Measurements from ENCODE around the gene PCIF1.

The PCIF1 gene

DNA sequence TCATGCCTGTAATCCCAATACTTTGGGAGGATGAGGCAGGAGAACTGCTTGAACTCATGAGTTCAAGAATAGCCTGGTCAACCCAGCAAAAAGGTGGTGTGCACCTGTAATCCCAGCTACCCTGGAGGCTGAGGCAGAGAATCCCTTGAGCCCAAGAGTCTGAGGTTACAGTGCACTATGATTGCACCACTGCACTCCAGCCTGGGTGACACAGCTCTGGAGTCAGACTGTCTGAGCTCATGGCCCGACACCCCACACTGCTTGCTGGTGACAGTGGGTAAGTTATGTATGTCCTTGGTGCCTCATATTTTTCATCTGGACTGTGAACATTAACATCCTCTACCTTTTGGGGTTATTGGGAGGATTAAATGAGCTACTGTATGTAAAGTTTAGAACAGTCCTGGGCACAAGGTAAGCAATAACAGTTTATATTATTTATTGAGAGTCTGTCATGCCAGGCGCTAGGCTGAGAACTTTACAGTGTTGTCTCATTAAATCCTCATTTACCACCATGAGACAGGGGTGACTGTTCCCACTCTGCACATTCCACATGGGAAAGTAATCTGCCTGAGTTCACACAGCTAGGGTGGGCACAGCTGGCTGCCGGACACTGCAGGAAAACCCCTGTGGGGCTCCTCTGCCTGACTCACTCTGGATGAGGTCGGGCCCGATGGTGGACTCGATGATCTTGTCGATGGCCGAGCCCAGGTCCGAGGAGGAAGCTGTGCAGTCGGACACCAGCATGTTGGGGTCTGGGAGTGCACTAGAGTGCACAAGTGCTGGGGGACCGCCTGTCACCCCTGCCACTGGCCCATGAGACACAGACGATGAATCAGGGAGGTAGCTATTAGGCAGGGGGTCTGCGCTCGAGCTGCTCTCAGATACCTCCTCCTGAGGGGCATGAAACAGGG, 34.6 kb downstream of the PCIF1 start:
- Histone ChIP-seq H3K36me3 (ENCODE audit: control insufficient read depth, low read length) (peaks cover 52% of the 10 kb centered on the region), H3K79me2 (ENCODE audit: control insufficient read depth, low read length) (peaks cover 26% of the 10 kb centered on the region), H4K20me1 (ENCODE audit: control insufficient read depth, insufficient read depth, low read depth, low read length) (no peaks in the 10 kb centered on the region), H3K27ac (ENCODE audit: low read depth, low read length) (no peak overlapping the region), H3K4me2 (ENCODE audit: low read length) (peak overlapping the region; percentile 66), H3K4me1 (ENCODE audit: control insufficient read depth, low read length) (peaks cover 20% of the 10 kb centered on the region), H3K27me3 (ENCODE audit: control insufficient read depth, low read length) (no peaks in the 10 kb centered on the region), H3F3A (ENCODE audit: control insufficient read depth, insufficient read depth) (peaks cover 10% of the 10 kb centered on the region), H3K9me3 (ENCODE audit: control insufficient read depth, insufficient read depth, low read length) (no peaks in the 10 kb centered on the region), H3K4me3 (ENCODE audit: low read length) (no peak overlapping the region), H3K9me2 (replicated peaks; ENCODE audit: control insufficient read depth, low read length) (no peaks in the 10 kb centered on the region)
- no peak for TF ChIP-seq EZH2phosphoT487 (IDR thresholded peaks at IDR 0.05; ENCODE audit: borderline replicate concordance, low read length)
- TF ChIP-seq, protein P1, sequence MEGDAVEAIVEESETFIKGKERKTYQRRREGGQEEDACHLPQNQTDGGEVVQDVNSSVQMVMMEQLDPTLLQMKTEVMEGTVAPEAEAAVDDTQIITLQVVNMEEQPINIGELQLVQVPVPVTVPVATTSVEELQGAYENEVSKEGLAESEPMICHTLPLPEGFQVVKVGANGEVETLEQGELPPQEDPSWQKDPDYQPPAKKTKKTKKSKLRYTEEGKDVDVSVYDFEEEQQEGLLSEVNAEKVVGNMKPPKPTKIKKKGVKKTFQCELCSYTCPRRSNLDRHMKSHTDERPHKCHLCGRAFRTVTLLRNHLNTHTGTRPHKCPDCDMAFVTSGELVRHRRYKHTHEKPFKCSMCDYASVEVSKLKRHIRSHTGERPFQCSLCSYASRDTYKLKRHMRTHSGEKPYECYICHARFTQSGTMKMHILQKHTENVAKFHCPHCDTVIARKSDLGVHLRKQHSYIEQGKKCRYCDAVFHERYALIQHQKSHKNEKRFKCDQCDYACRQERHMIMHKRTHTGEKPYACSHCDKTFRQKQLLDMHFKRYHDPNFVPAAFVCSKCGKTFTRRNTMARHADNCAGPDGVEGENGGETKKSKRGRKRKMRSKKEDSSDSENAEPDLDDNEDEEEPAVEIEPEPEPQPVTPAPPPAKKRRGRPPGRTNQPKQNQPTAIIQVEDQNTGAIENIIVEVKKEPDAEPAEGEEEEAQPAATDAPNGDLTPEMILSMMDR (IDR thresholded peaks at IDR 0.05; ENCODE audit: low read depth, low read length, poor library complexity, severe bottlenecking), result no peak

GRCh38 chr20:45969712-45970634, 35.5 kb downstream of the PCIF1 start:
- TF ChIP-seq EZH2phosphoT487 (IDR thresholded peaks at IDR 0.05; ENCODE audit: borderline replicate concordance, low read length), result no peak
- TF ChIP-seq, protein P1 (IDR thresholded peaks at IDR 0.05; ENCODE audit: low read depth, low read length, poor library complexity, severe bottlenecking), result peak; percentile 86
- H3K4me2 ChIP-seq (ENCODE audit: low read length), result peak overlapping the region; percentile 66
- H3K27ac ChIP-seq (ENCODE audit: low read depth, low read length), result peak overlapping the region; percentile 96
- no peaks in the 10 kb centered on the region for H3K9me3 ChIP-seq (ENCODE audit: control insufficient read depth, insufficient read depth, low read length)
- H3K9me2 ChIP-seq (replicated peaks; ENCODE audit: control insufficient read depth, low read length), result no peaks in the 10 kb centered on the region
- H3K4me3 ChIP-seq (ENCODE audit: low read length), result peak overlapping the region; percentile 93
- no peaks in the 10 kb centered on the region for H3K27me3 ChIP-seq (ENCODE audit: control insufficient read depth, low read length)
- peaks cover 26% of the 10 kb centered on the region for H3K79me2 ChIP-seq (ENCODE audit: control insufficient read depth, low read length)
- H3F3A ChIP-seq (ENCODE audit: control insufficient read depth, insufficient read depth), result peaks cover 10% of the 10 kb centered on the region
- no peaks in the 10 kb centered on the region for H4K20me1 ChIP-seq (ENCODE audit: control insufficient read depth, insufficient read depth, low read depth, low read length)
- peaks cover 50% of the 10 kb centered on the region for H3K36me3 ChIP-seq (ENCODE audit: control insufficient read depth, low read length)
- H3K4me1 ChIP-seq (ENCODE audit: control insufficient read depth, low read length), result peaks cover 21% of the 10 kb centered on the region

DNA sequence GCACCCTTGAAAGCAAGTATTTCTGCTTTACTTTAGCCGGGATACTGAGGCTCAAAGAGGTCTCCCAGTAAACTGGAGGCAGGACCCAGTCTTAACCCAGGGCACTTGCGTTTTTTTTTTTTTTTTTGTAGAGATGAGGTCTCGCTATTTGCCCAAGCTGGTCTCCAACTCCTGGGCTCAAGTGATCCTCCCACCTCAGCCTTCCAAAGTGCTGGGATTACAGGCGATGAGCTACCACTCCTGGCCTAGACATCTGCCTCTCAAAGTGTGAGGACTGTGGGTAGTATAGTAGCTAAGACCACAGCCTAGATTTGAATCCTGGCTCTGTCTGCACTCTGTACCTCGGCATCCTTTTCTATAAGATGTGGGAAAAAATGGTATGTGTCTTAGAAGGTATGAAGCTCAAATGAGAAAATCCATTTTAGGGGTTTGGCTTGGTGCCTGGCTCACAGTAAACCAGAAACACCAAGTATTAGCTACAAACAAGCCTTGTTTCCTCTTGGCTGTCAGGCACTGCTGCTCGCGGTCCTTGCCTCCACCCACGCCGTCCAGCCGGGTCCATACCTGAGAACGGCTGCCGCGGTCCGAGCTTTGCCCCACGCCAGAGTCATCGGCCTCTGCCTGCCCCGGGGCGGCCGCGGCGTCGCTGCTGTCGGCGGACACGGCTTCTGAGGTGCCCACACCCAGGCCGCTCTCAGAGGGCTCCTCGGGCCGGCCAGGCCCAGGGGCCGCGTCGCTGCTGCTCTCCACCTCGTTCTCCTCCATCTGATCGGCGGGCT, 36.4 kb downstream of the PCIF1 start:
- TF ChIP-seq, protein P1 (IDR thresholded peaks at IDR 0.05; ENCODE audit: low read depth, low read length, poor library complexity, severe bottlenecking), result no peak
- TF ChIP-seq EZH2phosphoT487 (IDR thresholded peaks at IDR 0.05; ENCODE audit: borderline replicate concordance, low read length), result no peak
- H3K36me3 ChIP-seq (ENCODE audit: control insufficient read depth, low read length), result peaks cover 41% of the 10 kb centered on the region
- H3K4me1 ChIP-seq (ENCODE audit: control insufficient read depth, low read length), result peaks cover 23% of the 10 kb centered on the region
- H4K20me1 ChIP-seq (ENCODE audit: control insufficient read depth, insufficient read depth, low read depth, low read length), result no peaks in the 10 kb centered on the region
- H3K9me2 ChIP-seq (replicated peaks; ENCODE audit: control insufficient read depth, low read length), result no peaks in the 10 kb centered on the region
- H3F3A ChIP-seq (ENCODE audit: control insufficient read depth, insufficient read depth), result peaks cover 10% of the 10 kb centered on the region
- peak overlapping the region; percentile 66 for H3K4me2 ChIP-seq (ENCODE audit: low read length)
- H3K4me3 ChIP-seq (ENCODE audit: low read length), result peak overlapping the region; percentile 93
- no peaks in the 10 kb centered on the region for H3K9me3 ChIP-seq (ENCODE audit: control insufficient read depth, insufficient read depth, low read length)
- peaks cover 26% of the 10 kb centered on the region for H3K79me2 ChIP-seq (ENCODE audit: control insufficient read depth, low read length)
- H3K27me3 ChIP-seq (ENCODE audit: control insufficient read depth, low read length), result no peaks in the 10 kb centered on the region
- peak overlapping the region; percentile 96 for H3K27ac ChIP-seq (ENCODE audit: low read depth, low read length)
